HCT116 (cell line): ENCODE data around the gene ZGPAT. TPM values are rescaled to one million over a fixed set of nuclear protein-coding genes. Genes with fewer than 3 reads are reported as not detected.

Experiments
- ATAC-seq: fragments of 200-7000 bp; cut with Tn5 transposase; 2 replicates; pipeline ENCODE4 v1.9.1; 2020; ENCODE audit warnings: mild to moderate bottlenecking, moderate library complexity
- BruUV-seq: library from RNA; stranded (reverse); fragments of 400-500 nt; replicated peaks from 2 replicates; lab custom pipeline; 2021; lab: Mats Ljungman, UMichigan
- CTCF ChIA-PET: fragments of 300-600 bp; sonication (Branson Sonifier 250); formaldehyde crosslinking; loops from one replicate; lab custom pipeline; 2021; ENCODE audit warnings: antibody characterized with exemption; lab: Charles Lee
- POLR2A ChIA-PET: fragments of 300-600, 350-600 bp; sonication (Branson Sonifier 250); formaldehyde crosslinking; loops from one replicate; lab custom pipeline; 2021; ENCODE audit warnings: antibody characterized with exemption; lab: Charles Lee
- RAD21 ChIA-PET, 2 experiments: fragments of 300-600 bp; sonication (Branson Sonifier 250); formaldehyde crosslinking; loops; one replicate each; lab custom pipeline; 2023; ENCODE audit warnings: low total read pairs in 2 of 2; ENCODE audit not compliant: uncharacterized antibody in 2 of 2, unreplicated experiment in 2 of 2, low non-redundant PET in 1 of 2; lab: Charles Lee
- DNase-seq: peaks from one replicate; pipeline ENCODE4 v3.0.0-alpha.2; 2010; ENCODE audit warnings: low read depth, low spot score
- H2AFZ ChIP-seq: fragments of 200-600 bp; shearing (Covaris generic), sonication (generic); 2 replicates; pipeline ENCODE4 v1.6.1; 2017; ENCODE audit warnings: low read depth, mixed run types, mixed read lengths, antibody characterized with exemption, low read length; ENCODE audit not compliant: poor library complexity, severe bottlenecking
- H3K27ac ChIP-seq: 2 replicates; pipeline ENCODE4 v1.5.1; 2012; ENCODE audit warnings: low read depth, low read length
- H3K27me3 ChIP-seq: fragments of 200-600 bp; sonication (generic); 2 replicates; pipeline ENCODE4 v1.6.1; 2016; ENCODE audit warnings: mixed run types, low read length, mixed read lengths; ENCODE audit not compliant: insufficient read depth
- H3K36me3 ChIP-seq, 2 experiments: fragments of 200-500 bp in 1 of 2; fragments of 200-600 bp in 1 of 2; sonication (Bioruptor generic) in 1 of 2; sonication (generic) in 1 of 2; 2 replicates each; pipeline versions ENCODE4 v1.5.1 to v1.6.1; 2014 to 2016; ENCODE audit warnings: low read length in 2 of 2, inconsistent platforms in 1 of 2, mixed read lengths in 1 of 2, mixed run types in 1 of 2; ENCODE audit not compliant: insufficient read depth in 2 of 2, control insufficient read depth in 1 of 2
- H3K4me1 ChIP-seq, 2 experiments: fragments of 200-600 bp in 1 of 2; sonication (generic) in 1 of 2; 2 replicates each; pipeline versions ENCODE4 v1.5.1 to v1.6.1; 2012 to 2017; ENCODE audit warnings: low read length in 2 of 2, inconsistent platforms in 1 of 2, mild to moderate bottlenecking in 1 of 2, mixed read lengths in 1 of 2, mixed run types in 1 of 2, moderate library complexity in 1 of 2; ENCODE audit not compliant: insufficient read depth in 2 of 2, control insufficient read depth in 1 of 2
- H3K4me2 ChIP-seq: fragments of 200-600 bp; sonication (generic); 2 replicates; pipeline ENCODE4 v1.6.1; 2017; ENCODE audit warnings: mixed run types, low read length, mixed read lengths
- H3K4me3 ChIP-seq, 2 experiments: fragments of 200-600 bp in 1 of 2; sonication (generic) in 1 of 2; replicated peaks in 1 of 2; 2 replicates each; pipeline ENCODE4 v1.5.1; 2011 to 2016; ENCODE audit warnings: low read length in 2 of 2, control low read depth in 1 of 2, low read depth in 1 of 2, mild to moderate bottlenecking in 1 of 2, mixed read lengths in 1 of 2, mixed run types in 1 of 2
- H3K79me2 ChIP-seq: fragments of 200-600 bp; sonication (generic); 2 replicates; pipeline ENCODE4 v1.6.1; 2017; ENCODE audit warnings: mild to moderate bottlenecking, mixed run types, low read length, moderate library complexity, mixed read lengths; ENCODE audit not compliant: insufficient read depth
- H3K9ac ChIP-seq: fragments of 200-600 bp; sonication (generic); 2 replicates; pipeline ENCODE4 v1.6.1; 2016; ENCODE audit warnings: low read length, mixed read lengths
- H3K9me2 ChIP-seq: fragments of 200-600 bp; sonication (generic), shearing (Covaris generic); 2 replicates; pipeline ENCODE4 v1.6.1; 2017; ENCODE audit warnings: mixed run types, mild to moderate bottlenecking, moderate library complexity; ENCODE audit not compliant: insufficient read depth
- H3K9me3 ChIP-seq, 2 experiments: fragments of 200-500 bp in 1 of 2; fragments of 200-600 bp in 1 of 2; sonication (Bioruptor generic) in 1 of 2; sonication (generic) in 1 of 2; 2 replicates each; pipeline ENCODE4 v1.6.1; 2014 to 2017; ENCODE audit warnings: low read length in 2 of 2, mixed read lengths in 2 of 2, inconsistent platforms in 1 of 2, low read depth in 1 of 2, mild to moderate bottlenecking in 1 of 2, mixed run types in 1 of 2, moderate library complexity in 1 of 2; ENCODE audit not compliant: control insufficient read depth in 1 of 2, insufficient read depth in 1 of 2
- H4K20me1 ChIP-seq: fragments of 200-600 bp; sonication (generic), shearing (Covaris generic); 2 replicates; pipeline ENCODE4 v1.6.1; 2017; ENCODE audit warnings: mixed run types, mild to moderate bottlenecking, moderate library complexity; ENCODE audit not compliant: insufficient read depth
- EZH2phosphoT487 ChIP-seq: fragments of 200-600 bp; IDR thresholded peaks from 2 replicates; pipeline ENCODE4 v1.6.1; 2018; ENCODE audit warnings: antibody characterized with exemption, borderline replicate concordance
- FOSL1 ChIP-seq: IDR thresholded peaks from 2 replicates; pipeline ENCODE4 v1.6.1; 2012; ENCODE audit warnings: low read depth
- RAD21 ChIP-seq: IDR thresholded peaks from 2 replicates; pipeline ENCODE4 v1.6.1; 2012; ENCODE audit warnings: low read depth, mild to moderate bottlenecking
- TCF7L2 ChIP-seq: IDR thresholded peaks from 2 replicates; pipeline ENCODE4 v1.7.0; 2011; ENCODE audit warnings: borderline replicate concordance, inconsistent platforms; ENCODE audit not compliant: insufficient read depth, insufficient read length; ENCODE audit errors: extremely low read depth
- ZBTB33 ChIP-seq: IDR thresholded peaks from 2 replicates; pipeline ENCODE4 v1.6.1; 2011; ENCODE audit warnings: mild to moderate bottlenecking, low read length, moderate library complexity; ENCODE audit not compliant: insufficient replicate concordance; ENCODE audit errors: extremely low read depth
- intact Hi-C: fragments of 100-400 bp; cut with micrococcal nuclease; formaldehyde crosslinking; loops from 2 replicates; pipeline ENCODE4 v1.10.0; 2022
- total RNA-seq: library from RNA; stranded (reverse); gene quantifications from one replicate; pipeline ENCODE4 v1.2.1, GENCODE V29; 2021; ENCODE audit not compliant: unreplicated experiment

The ZGPAT gene
- total RNA-seq, 1 experiment from 2014 or later: 30.6 TPM

GRCh38 chr20:63733579-63734081, 25.8 kb downstream of the ZGPAT start:
- Histone ChIP-seq H3K4me1 (peaks cover 10 to 29% of the 10 kb centered on the region in 2 experiments; a peak in 3 of 4 replicates), H3K9me3 (no peaks in the 10 kb centered on the region), H3K36me3 (peaks cover 0 to 16% of the 10 kb centered on the region in 2 experiments; a peak in 2 of 4 replicates), H3K4me3 (no peak overlapping the region), H3K27ac (no peak overlapping the region), H3K9ac (no peak overlapping the region), H3K79me2 (peaks cover 51% of the 10 kb centered on the region), H3K9me2 (no peaks in the 10 kb centered on the region), H4K20me1 (no peaks in the 10 kb centered on the region), H3K27me3 (no peaks in the 10 kb centered on the region), H3K4me2 (no peak overlapping the region), H2AFZ (no peak overlapping the region)
- intact Hi-C loops: loop anchor here (10.0 kb wide), 1 partner anchor 131 kb away; the partner anchor contains the start of genes ABHD16B and TPD52L2
- TF ChIP-seq FOSL1 (no peak), TCF7L2 (no peak), ZBTB33 (no peak)
- ATAC-seq: no peak
- ChIA-PET RAD21 (no interaction called here), CTCF (no interaction called here), POLR2A (no interaction called here)
- no peak for DNase-seq
- no TSS peak for BruUV-seq

- no peak overlapping the region for H3K27ac ChIP-seq
- H3K4me2 ChIP-seq: no peak overlapping the region
- no peak overlapping the region for H3K4me3 ChIP-seq
- H3K4me1 ChIP-seq: peaks cover 13 to 36% of the 10 kb centered on the region in 2 experiments; a peak in 3 of 4 replicates
- peaks cover 0 to 14% of the 10 kb centered on the region in 2 experiments; a peak in 2 of 4 replicates for H3K36me3 ChIP-seq
- no peaks in the 10 kb centered on the region for H4K20me1 ChIP-seq
- RAD21 ChIA-PET: no interaction called here
- H3K27me3 ChIP-seq: no peaks in the 10 kb centered on the region
- no peaks in the 10 kb centered on the region for H3K9me2 ChIP-seq
- H3K9me3 ChIP-seq: no peaks in the 10 kb centered on the region
- H3K79me2 ChIP-seq: peaks cover 44% of the 10 kb centered on the region
- intact Hi-C loops: loop anchor here (10.0 kb wide), 1 partner anchor 130 kb away; the partner anchor contains the start of genes ABHD16B and TPD52L2
- no peak overlapping the region for H3K9ac ChIP-seq
- DNase-seq (no peak), ATAC-seq (no peak)
- BruUV-seq: no TSS peak
- no peak overlapping the region for H2AFZ ChIP-seq
- CTCF ChIA-PET: no interaction called here
- POLR2A ChIA-PET: no interaction called here
- TF ChIP-seq RAD21 (no peak), EZH2phosphoT487 (no peak)
Observed at GRCh38 chr20:63734111-63734945, 26.5 kb downstream of the ZGPAT start.
